Effector memory CD8-positive, alpha-beta T cell (primary cell): Measurements from ENCODE around the gene DNAAF6.

Experiments
- ATAC-seq: fragments of 150-1000 bp; cut with Tn5 transposase; replicated peaks from 2 replicates; pipeline ENCODE4 v1.10.0; 2021; ENCODE audit warnings: mild to moderate bottlenecking, moderate library complexity
- DNase-seq, 3 experiments: peaks; one replicate each; pipeline ENCODE4 v3.0.0; 2021
- H3K27ac Mint-ChIP-seq, 2 donors: one replicate each; pipeline ENCODE4 v1.8.0; 2022; ENCODE audit warnings: mild to moderate bottlenecking in 2 of 2, mixed read lengths in 2 of 2, moderate library complexity in 2 of 2
- H3K27me3 Mint-ChIP-seq, 2 donors: one replicate each; pipeline ENCODE4 v1.8.0; 2022; ENCODE audit warnings: mixed read lengths in 2 of 2
- H3K36me3 Mint-ChIP-seq: one replicate; pipeline ENCODE4 v1.8.0; 2022; ENCODE audit warnings: mild to moderate bottlenecking, moderate library complexity, mixed read lengths; ENCODE audit not compliant: insufficient read depth
- H3K4me1 Mint-ChIP-seq, 2 donors: one replicate each; pipeline ENCODE4 v1.8.0; 2022; ENCODE audit warnings: low read depth in 2 of 2, mixed read lengths in 2 of 2
- H3K4me3 Mint-ChIP-seq, 2 donors: one replicate each; pipeline ENCODE4 v1.8.0; 2022; ENCODE audit warnings: mild to moderate bottlenecking in 2 of 2, mixed read lengths in 2 of 2, moderate library complexity in 2 of 2
- H3K9me3 Mint-ChIP-seq, 2 donors: one replicate each; pipeline ENCODE4 v1.8.0; 2022; ENCODE audit warnings: mixed read lengths in 2 of 2

The DNAAF6 gene

DNA sequence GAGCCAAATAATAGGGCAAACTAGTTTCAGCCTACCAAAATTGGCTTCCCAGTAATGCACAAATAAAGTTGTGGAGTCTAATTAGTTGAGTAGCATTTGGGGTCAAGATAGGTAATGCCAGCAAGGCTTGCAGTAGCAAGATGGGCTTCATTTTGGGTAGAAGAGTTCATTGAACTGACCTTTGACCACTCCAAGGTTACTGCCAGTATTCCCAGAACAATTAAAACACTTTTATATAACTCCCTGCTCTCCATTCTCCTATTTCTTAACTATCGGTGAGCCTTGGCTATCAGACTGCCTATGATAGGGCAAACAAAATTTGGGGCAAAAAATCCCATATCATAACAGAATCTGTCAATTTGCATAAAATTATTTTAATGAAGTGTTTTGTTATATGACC is 7.1 kb downstream of the DNAAF6 start:
- H3K4me3 Mint-ChIP-seq = no peak overlapping the region
- no peaks in the 10 kb centered on the region for H3K4me1 Mint-ChIP-seq
- H3K27me3 Mint-ChIP-seq = peaks cover 7 to 9% of the 10 kb centered on the region in 2 donors
- no peaks in the 10 kb centered on the region for H3K36me3 Mint-ChIP-seq
- no peak for DNase-seq
- no peak for ATAC-seq
- no peaks in the 10 kb centered on the region for H3K9me3 Mint-ChIP-seq
- H3K27ac Mint-ChIP-seq = no peak overlapping the region

DNA sequence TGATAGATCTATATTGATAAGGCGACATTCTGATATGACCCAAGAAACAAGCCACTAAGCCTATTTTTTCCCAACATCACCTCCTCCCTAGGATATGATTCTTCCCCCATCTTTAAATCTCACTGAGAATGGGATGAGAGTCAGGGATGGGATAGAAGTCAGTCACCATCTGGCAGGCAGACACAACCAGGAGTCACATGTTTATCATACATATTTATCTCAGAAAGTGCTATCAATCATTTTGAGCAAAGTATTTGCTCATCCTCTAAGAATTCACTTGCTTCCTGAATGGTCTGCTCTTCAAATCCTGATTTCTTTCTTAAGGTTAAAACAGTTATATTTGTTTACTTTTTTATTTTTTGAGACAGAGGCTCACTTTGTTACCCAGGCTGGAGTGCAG is 20.3 kb downstream of the DNAAF6 start:
- H3K4me1 Mint-ChIP-seq = no peaks in the 10 kb centered on the region
- no peak overlapping the region for H3K4me3 Mint-ChIP-seq
- peaks cover 13 to 18% of the 10 kb centered on the region in 2 donors for H3K27me3 Mint-ChIP-seq
- H3K27ac Mint-ChIP-seq = no peak overlapping the region
- H3K36me3 Mint-ChIP-seq = peaks cover 3% of the 10 kb centered on the region
- ATAC-seq = no peak
- DNase-seq = no peak
- no peaks in the 10 kb centered on the region for H3K9me3 Mint-ChIP-seq

DNA sequence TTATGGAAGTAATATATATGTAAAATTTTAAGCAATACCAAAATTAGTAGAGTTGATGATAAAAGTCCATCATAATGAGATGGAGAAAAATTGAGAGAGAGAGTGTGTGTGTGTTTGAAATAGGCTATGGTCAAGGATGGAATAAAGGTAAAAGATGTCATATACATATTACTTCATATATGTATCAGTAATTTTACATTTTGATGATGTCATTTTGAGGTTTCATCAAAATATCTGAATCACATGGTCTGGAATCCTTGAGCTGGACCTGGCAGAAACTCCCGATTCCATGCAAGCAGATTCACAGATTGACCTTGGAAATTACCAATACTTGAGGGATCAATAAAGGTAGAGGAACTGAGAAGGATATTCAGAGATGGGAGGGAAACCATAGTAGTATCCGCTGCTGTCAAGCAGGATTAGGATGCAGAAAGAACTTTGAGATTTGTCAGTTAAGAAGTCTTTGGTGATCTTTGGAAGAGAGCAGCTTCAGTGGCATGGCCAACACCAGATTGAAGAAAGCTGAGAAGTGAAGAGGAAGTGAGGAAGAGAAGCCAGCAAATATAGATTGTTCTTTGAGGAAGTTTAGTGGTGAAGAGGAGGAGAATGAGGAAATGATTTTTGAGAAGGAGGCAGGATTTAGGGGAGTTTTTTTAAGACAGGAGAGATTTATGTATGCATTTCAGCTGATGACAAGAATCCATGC is 21.5 kb downstream of the DNAAF6 start:
- no peaks in the 10 kb centered on the region for H3K4me1 Mint-ChIP-seq
- ATAC-seq (no peak), DNase-seq (no peak)
- H3K36me3 Mint-ChIP-seq = peaks cover 3% of the 10 kb centered on the region
- no peak overlapping the region for H3K27ac Mint-ChIP-seq
- H3K4me3 Mint-ChIP-seq = no peak overlapping the region
- peaks cover 13 to 18% of the 10 kb centered on the region in 2 donors for H3K27me3 Mint-ChIP-seq
- no peaks in the 10 kb centered on the region for H3K9me3 Mint-ChIP-seq

DNA sequence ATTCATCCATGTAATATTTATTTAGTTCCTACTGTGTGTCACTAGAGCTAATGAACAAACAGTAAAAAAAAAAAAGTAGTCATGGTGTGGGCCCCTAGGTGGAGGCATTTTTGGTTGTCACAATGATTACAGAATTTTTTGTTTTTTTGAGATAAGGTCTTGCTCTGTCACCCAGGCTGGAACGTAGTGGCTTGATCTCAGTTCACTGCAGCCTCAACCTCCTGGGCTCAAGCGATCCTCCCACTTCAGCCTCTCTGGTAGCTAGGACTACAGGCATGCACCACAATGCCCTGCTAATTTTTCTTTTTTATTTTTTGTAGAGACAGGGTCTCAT is 22.0 kb downstream of the DNAAF6 start:
- H3K27ac Mint-ChIP-seq = no peak overlapping the region
- H3K4me3 Mint-ChIP-seq = no peak overlapping the region
- DNase-seq (no peak), ATAC-seq (no peak)
- H3K27me3 Mint-ChIP-seq = peaks cover 16 to 18% of the 10 kb centered on the region in 2 donors
- no peaks in the 10 kb centered on the region for H3K9me3 Mint-ChIP-seq
- H3K36me3 Mint-ChIP-seq = peaks cover 3% of the 10 kb centered on the region
- H3K4me1 Mint-ChIP-seq = no peaks in the 10 kb centered on the region

DNA sequence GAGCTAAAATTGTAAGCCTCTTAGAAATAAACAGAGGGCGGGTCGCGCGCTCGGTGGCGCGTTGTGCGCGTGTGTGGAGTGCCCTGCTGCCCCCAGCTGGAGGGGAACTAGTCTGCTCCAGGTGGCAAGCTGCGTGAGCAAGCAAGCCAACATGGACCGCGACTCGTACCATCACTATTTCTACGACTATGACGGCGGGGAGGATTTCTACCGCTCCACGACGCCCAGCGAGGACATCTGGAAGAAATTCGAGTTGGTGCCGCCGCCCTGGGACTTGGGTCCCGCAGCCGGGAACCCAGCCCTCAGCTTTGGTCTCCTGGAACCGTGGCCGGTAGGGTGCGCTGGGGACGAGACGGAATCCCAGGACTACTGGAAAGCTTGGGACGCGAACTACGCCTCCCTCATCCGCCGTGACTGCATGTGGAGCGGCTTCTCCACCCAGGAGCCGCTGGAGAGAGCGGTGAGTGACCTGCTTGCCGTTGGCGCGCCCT is 66.1 kb downstream of the DNAAF6 start:
- Mint-ChIP-seq H3K9me3 (no peaks in the 10 kb centered on the region), H3K36me3 (no peaks in the 10 kb centered on the region), H3K4me3 (no peak overlapping the region), H3K4me1 (no peaks in the 10 kb centered on the region), H3K27ac (no peak overlapping the region), H3K27me3 (peaks cover 0 to 13% of the 10 kb centered on the region in 2 donors)
- DNase-seq = no peak
- ATAC-seq = no peak

DNA sequence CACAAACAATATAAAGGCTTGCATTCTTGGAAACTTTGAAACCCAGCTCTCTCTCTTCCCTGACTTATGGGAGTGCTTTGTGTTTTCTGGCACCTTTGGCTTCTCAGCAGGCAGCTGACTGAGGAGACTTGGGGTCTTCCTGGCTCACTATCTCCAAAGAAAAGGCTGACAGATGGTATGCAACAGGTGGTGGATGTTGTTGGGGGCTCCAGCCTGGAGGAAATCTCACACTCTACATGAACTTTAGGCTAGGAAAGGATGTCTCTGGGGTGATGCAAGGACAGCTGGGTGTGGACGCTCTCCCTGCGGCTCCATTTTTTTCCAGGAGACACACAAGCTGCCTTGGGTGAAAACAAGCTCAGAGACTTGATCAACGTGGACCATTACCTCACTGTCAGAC is 67.4 kb downstream of the DNAAF6 start:
- no peak for ATAC-seq
- Mint-ChIP-seq H3K27ac (no peak overlapping the region), H3K9me3 (no peaks in the 10 kb centered on the region), H3K36me3 (no peaks in the 10 kb centered on the region), H3K4me3 (no peak overlapping the region), H3K27me3 (peaks cover 6 to 23% of the 10 kb centered on the region in 2 donors), H3K4me1 (no peaks in the 10 kb centered on the region)
- no peak for DNase-seq

DNA sequence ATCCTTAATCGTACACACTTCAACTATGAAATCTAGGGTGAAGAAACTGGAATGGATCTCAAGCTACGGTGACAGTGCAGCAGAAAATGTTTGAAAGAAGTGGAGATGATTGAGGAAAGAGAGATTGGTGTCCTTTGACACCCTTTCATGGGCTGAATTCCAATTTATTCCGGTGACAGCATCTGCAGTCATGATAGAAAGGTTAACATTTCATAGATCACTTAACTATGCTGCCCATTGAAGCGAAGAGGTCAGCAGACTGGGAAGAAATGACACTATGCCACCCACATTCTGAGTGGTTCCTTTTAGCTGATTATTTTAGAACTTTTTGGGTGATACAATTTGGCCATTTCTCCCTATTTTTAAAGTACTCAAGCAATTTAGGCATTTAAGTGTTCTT is 82.3 kb downstream of the DNAAF6 start:
- Mint-ChIP-seq H3K9me3 (no peaks in the 10 kb centered on the region), H3K4me1 (no peaks in the 10 kb centered on the region), H3K36me3 (no peaks in the 10 kb centered on the region), H3K27me3 (peaks cover 10 to 25% of the 10 kb centered on the region in 2 donors), H3K27ac (no peak overlapping the region), H3K4me3 (no peak overlapping the region)
- DNase-seq (no peak), ATAC-seq (no peak)

DNA sequence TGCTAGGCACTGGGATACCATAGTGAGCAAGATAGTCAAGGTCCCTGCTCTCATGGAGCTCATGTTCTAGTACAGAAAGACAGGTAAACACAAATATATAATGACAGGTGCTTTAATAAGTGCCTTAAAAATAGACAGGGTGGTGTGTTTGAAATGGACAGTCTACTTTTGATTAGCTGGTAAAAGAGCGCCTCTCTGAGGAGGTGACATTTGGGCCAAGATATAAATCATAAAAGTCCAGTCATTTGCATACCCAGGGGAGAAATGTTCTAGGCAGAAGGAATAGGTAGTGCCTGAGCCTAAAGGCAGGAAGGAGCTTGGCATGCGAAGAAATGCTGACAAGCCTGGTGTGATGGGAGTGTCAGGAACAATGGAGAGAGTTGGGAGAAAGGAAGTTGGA is 83.6 kb downstream of the DNAAF6 start:
- no peak for DNase-seq
- H3K9me3 Mint-ChIP-seq = no peaks in the 10 kb centered on the region
- no peaks in the 10 kb centered on the region for H3K4me1 Mint-ChIP-seq
- no peaks in the 10 kb centered on the region for H3K36me3 Mint-ChIP-seq
- H3K27ac Mint-ChIP-seq = no peak overlapping the region
- peaks cover 10 to 25% of the 10 kb centered on the region in 2 donors for H3K27me3 Mint-ChIP-seq
- no peak overlapping the region for H3K4me3 Mint-ChIP-seq
- no peak for ATAC-seq

DNA sequence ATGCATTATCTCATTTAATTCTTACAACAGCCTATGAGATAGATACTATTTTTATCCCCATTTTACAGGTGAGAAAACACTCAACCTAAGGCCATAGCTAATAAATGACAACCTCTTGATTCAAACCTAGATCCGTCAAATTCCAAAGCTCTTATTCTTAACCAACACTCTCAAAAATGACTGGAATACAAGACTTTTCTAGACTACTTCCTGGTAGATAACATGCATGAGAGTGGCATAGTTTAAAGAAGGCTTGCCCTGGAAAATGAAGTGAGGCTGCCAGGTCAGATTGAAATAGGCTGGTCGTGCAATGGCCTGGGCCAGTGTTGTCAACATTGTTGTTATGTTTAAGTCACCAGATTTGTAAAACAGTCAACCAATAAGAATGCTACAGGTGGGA is 86.6 kb downstream of the DNAAF6 start:
- no peak for ATAC-seq
- Mint-ChIP-seq H3K36me3 (no peaks in the 10 kb centered on the region), H3K9me3 (no peaks in the 10 kb centered on the region), H3K27me3 (peaks cover 17 to 28% of the 10 kb centered on the region in 2 donors), H3K27ac (no peak overlapping the region), H3K4me3 (no peak overlapping the region), H3K4me1 (no peaks in the 10 kb centered on the region)
- no peak for DNase-seq
